NAMALWA (cell line): ENCODE data around the gene QRFP.
A peak's percentile ranks its signal among the peaks of the same experiment; 100 is the strongest.

Source experiments
- DNase-seq: peaks from one replicate; pipeline ENCODE4 v3.0.0-alpha.2; 2015; ENCODE audit warnings: low spot score

Gene QRFP

DNA sequence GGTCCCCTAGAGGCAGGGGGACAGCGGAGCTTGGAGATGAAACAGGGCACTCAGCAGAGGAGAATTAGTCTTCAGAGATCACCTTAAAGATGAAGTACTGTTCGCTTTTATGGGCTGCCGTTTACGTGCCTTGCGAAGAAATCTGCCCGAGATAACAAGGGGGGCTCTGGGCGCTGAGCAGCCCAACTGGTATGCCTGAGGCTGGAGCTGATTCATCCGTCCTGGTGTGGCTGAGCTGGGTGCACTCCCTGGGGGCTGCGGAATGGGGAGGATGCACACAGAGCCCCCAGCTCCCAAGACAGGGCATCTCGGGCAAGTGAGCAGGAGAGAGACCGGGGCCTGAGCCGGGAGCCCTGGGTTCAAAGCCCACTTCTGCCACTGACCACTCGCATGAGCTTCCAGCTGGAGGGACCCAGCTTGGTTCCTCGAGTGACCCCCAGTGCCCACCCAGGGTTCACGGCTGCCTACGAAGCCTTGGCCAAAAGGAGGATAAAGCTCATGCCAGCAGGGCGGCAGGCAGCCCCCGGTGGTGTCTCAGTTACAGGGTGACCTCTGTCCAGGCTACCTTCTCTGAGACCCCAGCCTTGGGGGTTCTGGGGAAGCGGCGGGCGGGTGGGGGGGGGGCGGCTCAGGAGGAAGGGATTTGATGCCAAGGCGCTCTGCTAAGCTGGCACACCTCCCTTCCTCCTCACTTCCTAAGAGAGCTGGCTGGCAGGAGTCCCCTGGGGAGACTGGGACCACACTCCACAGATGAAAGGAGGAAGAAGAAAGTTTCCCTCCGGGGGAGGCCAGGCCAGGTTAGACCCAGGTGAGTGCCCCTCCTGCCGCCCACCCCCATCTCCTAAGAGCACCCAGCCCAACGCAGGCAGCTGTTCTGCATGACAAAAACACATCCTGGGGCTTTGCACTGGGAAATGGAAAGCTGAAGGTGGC is 36.8 kb upstream of the QRFP start:
- no peak for DNase-seq

DNA sequence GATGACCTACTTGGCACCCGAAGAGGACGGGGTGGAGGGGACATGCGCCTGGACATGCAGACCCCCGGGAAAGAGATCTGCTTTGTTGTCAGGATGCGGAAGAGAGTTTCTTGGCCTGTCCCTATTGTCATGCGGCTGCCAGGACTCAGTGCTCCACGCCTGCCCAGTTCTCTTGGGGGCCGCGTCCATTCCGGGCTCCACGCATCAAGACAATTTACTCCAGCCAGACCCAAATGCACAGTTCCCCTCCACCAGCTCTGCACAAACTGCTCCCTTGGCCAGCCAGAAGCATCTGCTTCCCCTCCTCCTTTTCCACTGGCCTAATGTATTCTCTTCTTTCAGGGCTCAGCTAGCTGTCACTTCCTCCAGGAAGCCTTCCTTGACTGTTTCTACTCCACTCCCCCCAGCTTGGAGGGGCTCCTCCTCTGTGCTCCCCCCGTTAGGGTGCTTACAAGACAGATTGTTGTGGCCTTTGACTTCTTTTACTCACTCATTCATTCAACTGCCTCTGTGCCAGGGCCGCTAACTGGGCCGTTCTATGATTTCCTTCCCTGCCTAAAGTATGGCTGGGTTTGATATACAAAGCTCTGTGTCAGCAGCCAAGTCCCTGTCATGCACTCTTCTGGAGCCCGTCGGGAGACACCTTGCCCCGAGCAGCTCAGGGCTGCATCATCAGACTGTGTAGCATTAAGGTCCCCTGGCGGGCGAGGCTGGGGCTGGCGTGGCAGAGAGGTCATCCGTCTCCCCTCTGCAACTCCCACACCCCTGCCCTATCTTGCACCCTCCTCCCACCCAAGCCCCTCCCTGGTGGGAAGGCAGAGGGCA is 35.9 kb upstream of the QRFP start:
- peak; percentile 15 for DNase-seq

DNA sequence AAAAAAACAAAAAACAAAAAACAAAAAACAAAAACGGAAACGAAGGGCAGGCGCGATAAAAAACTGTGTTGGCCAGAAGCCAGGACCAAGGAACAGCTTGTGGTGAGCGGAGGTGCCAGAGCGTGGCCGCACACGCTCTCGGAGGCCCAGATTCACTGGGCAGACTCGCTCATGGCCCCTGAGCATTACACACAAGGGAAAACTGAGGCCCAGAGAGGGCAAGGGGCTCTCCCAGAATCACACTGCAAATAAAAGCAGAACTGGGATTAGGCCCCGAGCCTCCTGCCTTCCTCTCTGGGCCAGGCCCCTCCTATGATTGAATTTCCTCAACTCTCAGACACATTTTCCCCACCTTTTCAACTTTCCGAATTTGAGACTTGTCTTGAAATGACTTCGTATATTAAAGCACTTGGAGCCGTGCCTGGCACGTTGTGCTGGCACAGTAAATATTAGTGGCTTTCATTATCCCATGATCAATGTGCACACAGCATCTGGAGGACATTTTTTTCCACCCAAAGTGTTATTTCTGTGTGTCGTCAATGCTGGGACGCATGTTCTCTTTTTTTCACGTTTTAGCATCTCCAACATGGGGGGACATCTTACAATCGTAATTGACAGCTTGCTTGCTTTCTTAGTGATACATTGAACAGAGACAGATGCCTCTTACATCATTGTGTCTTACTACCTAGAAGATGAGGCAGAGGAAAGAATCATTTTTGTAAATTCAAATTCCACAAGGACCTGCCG is 35.1 kb upstream of the QRFP start:
- peak; percentile 78 for DNase-seq

DNA sequence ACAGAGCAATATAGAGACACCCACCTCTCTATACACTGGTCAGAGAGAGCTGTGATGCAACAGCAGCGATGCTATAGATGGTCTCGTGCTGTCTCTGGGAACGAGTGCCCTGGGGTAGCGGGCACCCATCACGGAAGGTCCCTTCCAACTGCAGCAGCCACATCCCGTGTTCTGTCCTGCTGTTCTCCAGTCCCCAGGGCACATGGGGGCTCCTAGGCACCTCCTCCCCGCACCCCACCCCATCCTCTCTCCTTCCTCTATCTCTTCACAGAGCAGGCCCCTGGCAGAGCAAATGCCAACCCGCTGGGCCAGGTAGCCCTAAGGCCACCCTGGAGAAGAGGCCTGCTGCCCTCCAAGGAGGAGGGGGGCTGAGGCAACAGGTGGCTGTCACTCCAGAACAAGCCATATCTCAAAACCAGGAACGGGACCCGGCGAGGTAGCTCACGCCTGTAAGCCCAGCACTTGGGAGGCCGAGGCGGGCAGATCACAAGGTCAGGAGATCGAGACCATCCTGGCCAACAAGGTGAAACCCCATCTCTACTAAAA is 34.3 kb upstream of the QRFP start:
- DNase-seq = no peak

DNA sequence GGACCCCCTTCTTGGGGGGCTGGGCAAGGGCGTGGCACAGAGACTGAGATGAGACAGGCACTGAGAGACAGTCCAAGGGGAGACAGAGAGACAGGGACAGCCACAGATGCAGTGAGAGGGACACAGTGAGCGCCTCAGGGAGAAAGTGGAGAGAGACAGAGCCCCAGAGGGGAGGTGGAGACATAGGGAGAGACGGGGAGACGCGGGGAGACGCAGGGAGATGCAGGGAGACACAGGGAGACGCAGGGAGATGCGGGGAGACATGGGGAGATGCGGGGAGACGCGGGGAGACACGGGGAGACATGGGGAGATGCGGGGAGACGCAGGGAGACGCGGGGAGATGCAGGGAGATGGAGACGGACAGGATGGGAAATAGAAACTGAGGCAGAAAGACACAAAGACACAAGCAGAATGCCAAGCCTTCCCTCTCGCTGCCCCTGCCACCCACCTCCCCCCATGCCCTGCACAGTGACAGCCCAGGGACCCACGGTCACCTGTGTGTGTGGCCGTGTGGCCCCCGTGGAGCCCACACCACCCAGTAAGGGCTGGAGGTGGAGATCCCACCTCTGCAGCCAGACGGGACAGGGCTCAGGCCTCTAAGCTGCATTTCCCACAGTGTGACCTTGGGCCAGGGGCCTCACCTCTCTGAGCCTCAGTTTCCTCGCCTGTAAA is 33.7 kb upstream of the QRFP start:
- no peak for DNase-seq

DNA sequence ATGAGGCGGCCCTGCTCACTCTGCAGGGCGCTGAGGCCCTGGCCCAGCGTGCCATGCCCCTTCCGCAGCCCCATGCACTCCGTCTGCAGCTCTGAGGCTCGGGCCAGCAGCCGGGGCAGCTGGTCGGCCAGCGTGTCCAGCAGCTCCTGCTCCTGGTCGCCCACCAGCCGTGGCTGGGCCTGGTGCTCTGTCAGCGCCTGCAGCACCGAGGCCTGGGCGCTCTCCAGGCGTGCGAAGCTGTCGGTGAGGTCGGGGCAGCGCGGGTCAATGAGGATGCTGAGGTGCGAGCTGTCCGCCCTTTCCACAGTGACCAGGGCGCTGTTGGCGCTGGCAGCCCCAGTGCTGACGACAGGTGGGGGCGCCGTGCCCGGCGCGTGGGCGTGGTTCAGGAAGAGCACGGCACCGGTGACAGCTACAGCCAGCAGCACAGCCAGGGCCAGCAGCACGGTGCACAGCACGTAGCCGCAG is 33.0 kb upstream of the QRFP start:
- DNase-seq = no peak

DNA sequence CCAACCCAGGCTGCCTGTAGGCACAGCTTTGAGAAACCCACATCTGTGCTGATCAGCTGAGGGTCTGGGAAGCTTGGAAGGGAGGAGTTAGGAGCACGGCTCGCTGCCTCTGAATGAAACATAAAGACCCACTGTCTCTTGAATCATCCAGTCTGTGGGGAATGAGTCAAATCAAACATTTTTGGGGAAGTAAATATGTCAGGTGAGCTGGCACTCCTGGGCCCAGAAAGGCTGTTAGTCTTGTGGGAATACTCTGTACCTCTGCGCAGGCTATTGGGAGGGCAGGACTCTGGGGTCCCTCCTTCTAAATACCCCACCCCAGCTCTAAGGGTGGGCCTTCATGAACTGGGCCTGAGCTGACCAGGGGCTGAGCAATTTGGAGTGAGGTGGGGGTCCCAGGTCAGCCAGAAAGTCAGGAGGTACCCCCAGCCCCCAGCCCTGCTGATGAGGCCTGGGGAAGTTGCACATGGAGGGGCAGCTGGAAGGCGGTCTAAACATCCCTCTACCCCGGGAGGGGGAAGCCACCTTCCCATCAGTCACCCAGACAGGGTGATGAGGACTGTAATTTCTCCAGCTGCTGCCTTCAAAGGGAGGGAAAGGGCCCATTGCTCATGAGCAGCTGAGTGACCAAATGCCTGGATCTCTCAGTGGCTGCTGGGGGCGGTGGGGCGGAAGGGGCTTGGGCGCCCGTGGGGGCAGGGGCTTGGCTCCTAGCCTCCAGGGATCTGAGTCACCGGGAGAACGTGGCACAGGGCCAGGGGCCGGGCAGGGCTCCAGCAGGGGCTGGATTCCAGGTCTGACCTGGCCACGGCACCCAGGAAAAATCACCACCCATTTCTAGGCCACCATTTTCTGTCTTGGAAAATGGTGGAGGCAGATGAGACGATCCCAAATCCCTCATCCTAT is 31.6 kb upstream of the QRFP start:
- DNase-seq = no peak

DNA sequence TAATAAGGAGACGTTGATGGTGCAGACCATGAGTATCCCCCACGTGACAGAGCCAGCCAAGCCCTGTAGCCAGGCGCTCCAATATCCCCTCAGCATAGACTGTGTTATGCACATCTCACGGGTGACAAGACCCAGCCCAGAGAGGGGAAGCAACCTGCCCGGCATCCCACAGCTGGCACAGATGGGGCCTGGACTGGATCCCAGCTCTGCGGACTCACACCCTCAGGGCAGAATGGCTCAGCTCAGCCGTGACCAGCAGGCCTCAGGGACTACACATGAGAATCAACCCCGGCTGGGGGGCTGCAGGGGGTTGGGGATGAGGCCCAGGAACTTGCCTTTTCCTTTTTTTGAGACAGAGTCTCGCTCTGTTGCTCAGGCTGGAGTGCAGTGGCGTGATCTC is 30.7 kb upstream of the QRFP start:
- no peak for DNase-seq

DNA sequence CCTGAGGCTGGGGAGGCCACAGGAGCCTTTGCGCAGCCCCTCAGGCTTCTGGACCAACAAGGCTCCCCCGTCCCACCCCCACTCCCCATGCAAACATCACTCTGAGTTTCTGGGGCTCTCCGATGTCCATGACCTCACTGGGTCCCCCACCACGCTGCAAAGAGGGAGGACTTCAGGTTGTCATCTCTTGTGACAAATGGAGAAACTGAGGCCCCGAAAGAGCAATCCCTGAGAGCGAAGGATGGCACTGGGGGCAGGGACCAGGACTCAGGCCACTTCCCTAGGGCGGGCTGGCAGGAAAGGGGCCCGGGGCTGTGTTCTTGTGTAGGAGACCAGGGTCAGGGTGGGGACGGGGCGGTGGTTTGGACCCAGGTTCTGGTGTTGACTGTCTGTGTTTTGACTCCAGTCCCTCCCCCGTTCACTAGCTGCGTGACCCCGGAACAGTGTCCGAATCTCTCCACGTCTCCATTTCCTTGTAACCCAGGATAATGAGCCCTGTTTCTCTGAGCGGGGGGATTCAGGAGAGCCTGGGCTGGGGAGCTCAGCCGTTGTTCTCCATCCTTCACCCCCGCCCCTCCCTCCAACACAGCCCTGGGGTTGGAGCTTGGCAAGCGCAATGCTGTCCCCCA is 28.6 kb upstream of the QRFP start:
- no peak for DNase-seq

DNA sequence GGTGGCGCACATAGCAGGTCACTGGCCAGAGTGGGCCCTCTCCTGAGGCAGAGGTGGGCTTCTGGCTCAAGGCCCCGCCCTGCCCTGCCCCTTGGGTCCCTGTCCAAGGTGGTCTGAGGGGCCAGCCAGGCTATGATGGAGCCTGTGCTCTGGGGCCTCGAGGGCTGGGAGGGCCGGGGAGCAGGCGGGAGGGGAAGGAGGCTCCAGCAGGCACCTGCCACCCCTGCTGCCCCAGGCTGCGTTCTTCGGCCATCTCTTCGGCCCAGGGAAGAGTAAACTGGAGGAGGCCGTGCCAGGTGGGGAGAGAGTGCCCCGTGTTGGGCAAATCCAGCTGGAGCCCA is 27.8 kb upstream of the QRFP start:
- no peak for DNase-seq

DNA sequence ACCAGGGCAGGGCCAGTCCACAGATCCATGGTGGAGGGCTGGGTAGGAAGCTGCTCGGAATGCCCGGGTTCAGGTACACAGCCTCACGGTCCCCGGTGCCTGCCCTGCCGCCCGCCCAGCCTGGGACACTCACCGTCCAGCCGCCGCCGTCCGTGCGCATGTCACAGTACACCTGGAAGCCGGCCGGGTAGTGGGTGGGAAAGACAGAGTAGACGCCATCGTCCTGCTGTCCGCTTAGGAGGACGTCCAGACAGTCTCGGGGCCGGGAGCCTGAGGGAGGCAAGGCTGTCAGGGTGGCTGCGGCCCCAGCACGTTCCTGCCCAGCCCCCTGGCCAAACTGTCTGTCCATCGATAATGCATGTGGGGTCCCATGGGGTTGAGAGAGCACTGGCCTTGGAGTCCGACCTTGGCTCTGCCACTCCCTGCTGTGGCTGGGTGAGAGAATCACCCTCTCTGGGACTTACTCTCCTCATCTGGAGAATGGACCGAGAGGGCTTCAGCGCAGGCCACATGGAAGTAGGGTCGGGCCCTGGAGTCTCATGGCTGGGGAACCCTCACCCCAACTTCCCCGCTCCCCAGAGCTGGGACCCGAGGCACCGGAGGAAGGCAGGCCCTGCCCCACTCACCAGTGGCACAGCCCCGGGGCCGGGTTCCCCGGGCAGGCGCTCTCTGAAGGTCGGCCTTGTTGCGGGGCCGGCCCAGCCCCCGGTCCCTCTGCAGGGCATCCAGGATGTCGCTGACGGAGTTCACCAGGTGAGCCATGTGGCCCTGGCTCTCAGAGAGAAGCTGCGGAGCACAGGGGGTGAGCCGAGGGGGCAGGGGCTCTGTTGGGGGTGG is 27.2 kb upstream of the QRFP start:
- no peak for DNase-seq

DNA sequence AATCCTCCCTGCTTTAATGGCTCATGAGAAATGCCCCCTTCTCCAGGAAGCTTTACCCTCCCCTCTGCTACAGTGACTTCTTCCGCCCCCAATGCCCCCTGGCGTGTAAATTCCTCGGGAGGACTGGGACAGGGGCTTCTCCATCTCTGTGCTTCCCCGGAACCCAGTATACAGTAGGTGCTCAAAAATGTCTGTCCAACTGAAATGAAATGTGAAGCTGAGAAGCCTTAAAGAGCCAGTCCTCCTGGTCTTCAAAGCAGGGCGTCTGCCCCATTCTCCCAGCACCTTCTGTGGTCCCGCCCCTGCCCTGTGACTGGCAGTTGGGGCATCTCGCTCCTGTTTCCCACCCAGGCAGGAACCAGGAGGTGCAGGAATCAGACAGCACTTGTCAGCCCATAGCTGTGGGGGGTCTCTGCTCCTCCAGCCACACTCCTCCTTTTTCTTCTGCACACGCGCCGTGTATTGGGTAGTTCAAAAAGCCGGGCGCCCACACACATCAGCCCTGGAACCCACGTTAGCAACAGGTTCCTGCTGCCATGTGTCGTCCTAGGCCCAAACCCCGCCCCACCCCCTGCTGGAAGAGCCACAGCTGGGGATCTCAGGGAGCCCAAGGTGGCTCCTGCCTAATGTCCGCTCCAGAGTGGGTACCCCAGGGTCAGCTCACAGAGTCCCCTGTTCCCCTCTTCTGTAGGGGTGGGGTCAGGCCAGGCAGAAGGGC is 26.4 kb upstream of the QRFP start:
- DNase-seq = no peak

DNA sequence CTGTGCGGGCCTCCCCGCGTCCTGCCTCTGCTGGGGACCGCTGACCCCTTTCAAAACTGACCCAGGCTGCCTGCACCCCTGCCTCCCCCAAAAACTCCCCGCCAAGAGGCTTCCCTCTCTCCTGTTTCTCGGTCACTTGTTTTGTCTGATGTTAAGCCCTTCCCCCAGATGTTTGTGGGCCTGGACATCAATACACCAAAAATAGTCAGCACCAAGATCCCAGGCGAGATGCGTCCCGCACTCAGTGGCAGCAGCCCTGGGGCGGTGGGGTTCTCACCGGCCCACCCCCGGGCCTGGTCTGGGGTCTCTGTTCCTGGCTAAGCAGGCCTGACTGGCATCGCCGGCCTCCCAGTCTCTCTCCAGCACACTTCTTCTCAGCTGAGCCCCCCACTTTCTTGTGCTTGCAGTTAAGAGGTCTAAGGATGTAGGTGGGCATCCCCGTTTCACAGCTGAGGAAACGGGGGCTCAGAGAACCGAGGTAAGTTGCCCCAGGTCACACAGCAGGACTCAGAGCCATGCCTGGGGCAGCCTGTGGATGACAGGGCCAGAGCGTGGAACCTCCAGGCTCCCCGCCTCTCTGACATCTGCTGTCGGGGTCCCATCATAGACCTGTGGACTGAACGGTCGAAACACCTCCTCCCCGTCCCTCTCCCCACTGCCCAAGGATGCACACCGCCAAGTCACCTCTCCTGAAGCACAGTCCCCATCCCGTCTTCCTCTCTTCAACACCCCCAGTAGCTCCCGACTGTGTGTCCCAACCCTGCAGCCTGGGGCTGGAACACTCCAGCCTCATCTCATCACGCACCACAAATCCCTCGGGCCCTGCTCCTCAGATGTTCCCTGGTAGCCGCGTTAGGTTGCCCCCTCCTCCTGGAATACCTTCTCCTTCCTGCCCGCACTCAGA is 25.6 kb upstream of the QRFP start:
- DNase-seq = no peak

DNA sequence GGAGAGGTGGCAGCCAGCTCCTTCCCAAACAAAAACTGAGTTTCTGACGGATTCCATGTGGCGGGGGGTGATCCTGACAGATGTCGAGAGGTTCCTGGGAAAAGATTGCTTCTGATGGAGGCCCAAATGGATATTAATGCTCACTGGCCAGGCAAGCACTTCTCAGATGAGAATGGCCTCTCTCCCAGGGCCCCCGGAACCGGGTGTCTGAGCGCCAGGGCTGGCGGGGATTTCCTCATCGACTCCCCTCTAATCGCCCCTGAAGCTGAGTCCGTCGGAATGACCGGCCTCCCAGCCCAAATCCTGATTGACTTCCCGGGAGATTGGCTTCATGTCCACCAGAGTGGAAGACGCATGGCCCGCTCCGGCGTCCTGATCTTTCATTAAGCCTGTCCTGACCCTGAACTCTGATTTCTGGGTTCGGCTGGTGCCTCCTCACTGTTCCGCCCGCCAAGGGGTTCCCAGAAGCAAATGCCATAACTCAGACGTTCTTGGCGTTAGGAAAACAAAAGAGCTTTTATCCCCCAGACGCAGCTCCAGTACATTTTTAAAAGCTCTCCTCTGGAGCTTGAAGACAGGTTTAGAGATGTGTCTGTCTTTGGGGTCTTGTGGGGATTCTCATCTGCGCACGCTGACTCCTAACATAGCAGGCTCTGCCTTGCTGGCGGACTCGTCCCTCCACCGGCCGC is 24.8 kb upstream of the QRFP start:
- DNase-seq = no peak

DNA sequence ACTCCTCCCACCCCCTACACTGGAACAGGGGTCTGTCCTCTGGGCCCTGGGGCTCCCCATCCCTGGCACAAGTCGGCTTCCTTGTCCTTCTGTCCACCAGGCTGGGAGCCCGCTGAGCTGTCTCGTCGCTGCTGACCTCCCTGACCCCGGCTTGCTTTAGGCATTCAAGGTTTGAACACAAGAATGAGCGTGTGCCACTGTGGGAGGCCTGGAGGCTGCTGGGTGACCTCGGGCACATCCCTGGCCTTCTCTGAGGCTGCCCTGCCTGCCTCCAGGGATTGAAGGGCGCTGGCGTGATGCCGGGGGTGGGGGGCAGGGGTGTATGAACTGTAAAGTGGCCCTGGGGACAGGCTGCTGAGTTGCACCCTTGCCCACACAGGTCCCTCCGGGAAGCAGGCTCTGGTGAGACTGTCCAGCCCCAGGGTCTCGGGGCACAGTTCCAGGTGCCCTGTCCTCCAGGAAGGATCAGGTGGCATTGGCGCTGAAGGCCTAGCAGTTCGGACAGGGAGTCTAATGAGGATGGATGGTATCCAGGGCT is 24.2 kb upstream of the QRFP start:
- DNase-seq = no peak

DNA sequence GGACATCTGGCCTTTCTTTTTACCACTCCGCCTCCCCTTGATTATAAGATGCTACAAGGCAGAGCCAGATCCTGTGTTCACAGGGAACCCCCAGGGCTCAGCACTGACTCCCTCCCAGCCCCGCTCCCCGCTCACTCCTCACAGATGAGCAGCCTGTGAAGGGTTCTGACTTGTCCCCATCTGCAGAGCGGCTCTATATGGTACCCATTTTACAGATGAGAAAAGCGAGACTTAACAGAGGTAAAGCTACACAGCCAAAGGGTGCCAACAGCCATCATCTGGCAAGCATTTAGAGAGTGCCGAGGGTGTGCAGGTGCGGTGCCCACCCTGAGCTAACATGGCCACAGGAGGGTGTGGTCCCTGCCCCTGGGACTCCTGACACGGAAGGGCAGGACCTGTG is 23.6 kb upstream of the QRFP start:
- no peak for DNase-seq
